Vagina (tissue), 2 donors: ENCODE measurements around the gene PSMB10.
"Not testable (repeated sequence)": the region's sequence is repeated elsewhere in the genome, so short reads cannot be mapped to it uniquely, and the experiment has no call there.

Source experiments
- CTCF ChIP-seq, 3 experiments: fragments of 450-650 bp in 2 of 3; fragments of 200-600 bp in 1 of 3; sonication (generic) in 1 of 3; IDR thresholded peaks; one replicate each; pipeline ENCODE4 v1.5.1; 2017 to 2019; ENCODE audit warnings: antibody characterized with exemption in 3 of 3, mild to moderate bottlenecking in 2 of 3, moderate library complexity in 2 of 3
- POLR2A ChIP-seq, 2 donors: fragments of 450-650 bp; IDR thresholded peaks; one replicate each; pipeline ENCODE4 v1.6.1; 2017; ENCODE audit warnings: antibody characterized with exemption in 2 of 2, mild to moderate bottlenecking in 2 of 2, moderate library complexity in 2 of 2

GRCh38 chr16:67972285-67972684, 35.6 kb upstream of the PSMB10 start:
- not testable (repeated sequence) for TF ChIP-seq CTCF, POLR2A (IDR thresholded peaks at IDR 0.05)
